ENCODE measurements around the gene SYCP2. TPM values are rescaled to one million over a fixed set of nuclear protein-coding genes. Genes with fewer than 3 reads are reported as not detected.

The SYCP2 gene
- total and polyA plus RNA-seq, 7 donors: 0.29 to 1.1 (median 0.49) TPM

DNA sequence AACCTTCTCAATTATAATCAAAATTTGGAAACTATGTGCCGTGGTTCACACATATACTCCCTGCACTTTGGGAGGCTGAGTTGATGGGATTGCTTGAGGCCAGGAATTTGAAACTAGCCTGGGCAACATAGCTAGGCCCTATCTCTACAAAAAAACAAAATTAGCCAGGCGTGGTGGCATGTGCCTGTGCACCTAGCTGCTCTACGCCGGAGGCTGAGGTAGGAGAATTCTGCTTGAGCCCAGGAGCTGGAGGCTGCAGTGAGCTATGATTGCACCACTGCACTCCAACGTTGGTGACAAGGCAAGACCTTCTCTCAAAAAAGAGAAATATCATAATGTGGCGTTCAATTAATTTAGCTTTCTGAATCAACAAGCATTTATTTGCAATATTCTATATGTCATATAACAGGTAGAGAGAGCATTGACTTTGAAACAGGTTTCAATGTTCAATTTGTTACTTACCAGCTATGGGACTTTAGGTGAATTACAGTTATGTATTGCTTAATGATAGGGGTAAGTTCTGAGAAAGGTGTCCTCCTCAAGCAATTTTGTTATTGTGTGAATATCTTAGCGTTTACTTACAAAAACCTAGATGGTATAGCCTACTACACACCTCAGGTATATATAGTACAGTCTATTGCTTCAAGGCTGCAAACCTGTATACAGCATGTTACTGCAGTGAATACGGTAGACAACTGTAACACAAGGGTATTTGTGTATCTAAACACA, 2.2 kb upstream of the SYCP2 start:
- DNase-seq: no peak
- no peaks in the 10 kb centered on the region for H3K36me3 ChIP-seq (ENCODE audit: insufficient read depth in 1 of 2, low read depth in 1 of 2)
- H3K27ac ChIP-seq: peak overlapping the region; percentile 96
- WGBS, 3 donors: 89 to 92% (median 90%) methylated on average over 8 of the region's 8 CpGs
- no peaks in the 10 kb centered on the region for H3K9me3 ChIP-seq
- H3K27me3 ChIP-seq (ENCODE audit: insufficient read depth in 3 of 3, low read length in 2 of 3): no peaks in the 10 kb centered on the region
- TF ChIP-seq, protein P1, sequence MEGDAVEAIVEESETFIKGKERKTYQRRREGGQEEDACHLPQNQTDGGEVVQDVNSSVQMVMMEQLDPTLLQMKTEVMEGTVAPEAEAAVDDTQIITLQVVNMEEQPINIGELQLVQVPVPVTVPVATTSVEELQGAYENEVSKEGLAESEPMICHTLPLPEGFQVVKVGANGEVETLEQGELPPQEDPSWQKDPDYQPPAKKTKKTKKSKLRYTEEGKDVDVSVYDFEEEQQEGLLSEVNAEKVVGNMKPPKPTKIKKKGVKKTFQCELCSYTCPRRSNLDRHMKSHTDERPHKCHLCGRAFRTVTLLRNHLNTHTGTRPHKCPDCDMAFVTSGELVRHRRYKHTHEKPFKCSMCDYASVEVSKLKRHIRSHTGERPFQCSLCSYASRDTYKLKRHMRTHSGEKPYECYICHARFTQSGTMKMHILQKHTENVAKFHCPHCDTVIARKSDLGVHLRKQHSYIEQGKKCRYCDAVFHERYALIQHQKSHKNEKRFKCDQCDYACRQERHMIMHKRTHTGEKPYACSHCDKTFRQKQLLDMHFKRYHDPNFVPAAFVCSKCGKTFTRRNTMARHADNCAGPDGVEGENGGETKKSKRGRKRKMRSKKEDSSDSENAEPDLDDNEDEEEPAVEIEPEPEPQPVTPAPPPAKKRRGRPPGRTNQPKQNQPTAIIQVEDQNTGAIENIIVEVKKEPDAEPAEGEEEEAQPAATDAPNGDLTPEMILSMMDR (IDR thresholded peaks at IDR 0.05): no peak
- ATAC-seq: no peak
- intact Hi-C loops (cut with DNase I): loop anchor here in 1 of 2 donors (5.0 kb wide), 1 partner anchor 122 kb away; no protein-coding TSS in a partner anchor
- H3K4me1 ChIP-seq: peaks cover 33% of the 10 kb centered on the region
- H3K4me3 ChIP-seq: no peak overlapping the region

DNA sequence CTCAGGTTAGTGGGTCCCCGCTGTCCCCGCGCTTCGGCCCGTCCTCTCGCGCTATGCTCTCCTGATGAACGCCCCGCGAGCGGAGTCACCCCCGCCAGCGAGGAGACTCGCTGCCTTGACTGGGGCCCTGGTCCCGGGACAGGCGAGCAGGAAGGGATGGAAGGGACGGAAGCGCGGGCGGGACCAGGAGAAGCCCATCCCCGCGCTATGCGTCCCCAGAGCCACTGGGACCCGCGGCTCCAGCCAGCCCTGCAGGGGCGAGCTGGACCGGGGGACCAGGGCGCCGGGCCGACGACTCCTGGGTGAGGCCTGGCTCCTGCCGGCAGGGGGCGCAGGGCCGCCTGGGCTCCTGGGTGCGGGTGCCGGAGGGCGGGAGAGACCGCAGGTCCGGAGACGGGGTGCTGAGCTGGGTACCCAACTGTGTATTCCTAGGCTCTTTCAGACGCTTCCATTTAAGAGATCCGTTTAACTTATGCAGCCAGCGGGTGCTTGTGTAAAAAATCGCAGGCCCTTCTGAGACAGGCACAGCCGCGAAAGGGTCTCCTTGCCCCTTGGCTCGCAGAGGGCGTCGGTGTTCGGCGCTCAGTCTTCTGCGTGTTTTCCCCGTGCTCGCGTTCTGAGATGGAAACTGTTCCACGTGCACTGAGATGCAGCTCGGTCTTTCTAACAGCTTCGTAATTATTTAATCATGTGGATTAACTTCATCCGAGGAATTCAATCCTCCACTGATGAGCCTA, 580 bp upstream of the SYCP2 start:
- Histone ChIP-seq H3K27ac (peak overlapping the region; percentile 70), H3K36me3 (ENCODE audit: insufficient read depth in 1 of 2, low read depth in 1 of 2) (no peaks in the 10 kb centered on the region), H3K4me1 (peaks cover 30% of the 10 kb centered on the region), H3K4me3 (peak overlapping the region; percentile 90), H3K27me3 (ENCODE audit: insufficient read depth in 3 of 3, low read length in 2 of 3) (no peaks in the 10 kb centered on the region), H3K9me3 (no peaks in the 10 kb centered on the region)
- TF ChIP-seq, protein P1 (IDR thresholded peaks at IDR 0.05): peak; percentile 96
- WGBS, 3 donors: 2 to 3% (median 2%) methylated on average over 58 to 59 of the region's 59 CpGs
- ATAC-seq (peak; percentile 80 to 87 (median 83)), DNase-seq (peak; percentile 84 to 89)
- intact Hi-C loops (cut with DNase I): no loop called here

DNA sequence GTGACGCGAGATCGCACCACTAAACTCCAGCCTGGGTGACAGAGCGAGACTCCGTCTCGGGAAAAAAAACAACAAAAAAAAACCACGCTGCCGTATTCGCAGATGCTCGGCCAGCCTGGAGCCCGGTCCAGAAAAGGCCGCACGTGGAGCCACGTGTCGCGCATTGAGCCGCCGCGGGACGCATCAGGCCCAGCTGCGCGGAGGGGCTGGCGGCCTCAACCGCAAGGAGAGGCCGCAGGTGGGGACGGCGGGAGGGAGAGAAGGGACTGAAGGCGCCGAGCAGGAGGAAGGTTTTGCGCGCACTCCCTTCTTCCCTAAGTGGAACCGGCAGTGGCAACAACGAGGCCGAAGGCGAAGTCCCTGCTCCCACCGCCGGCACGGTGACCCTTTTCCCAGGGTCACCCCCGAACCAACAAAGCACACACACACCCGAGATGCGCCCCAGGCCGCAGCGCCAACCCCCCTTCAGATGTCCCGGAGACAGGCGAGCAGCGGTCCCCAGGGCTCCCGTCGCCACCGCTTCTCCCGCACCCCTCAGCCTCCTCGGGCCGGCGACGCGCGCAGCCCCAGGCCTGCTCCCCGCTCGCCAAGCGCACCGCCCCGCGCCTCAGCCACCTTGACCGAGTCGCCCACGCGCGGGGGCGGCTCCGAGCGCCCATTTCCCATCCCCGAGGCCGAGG, 681 bp downstream of the SYCP2 start:
- peaks cover 22% of the 10 kb centered on the region for H3K4me1 ChIP-seq
- DNase-seq (peak in 1 of 2 donors; percentile 17), ATAC-seq (no peak)
- 86 to 92% (median 90%) methylated on average over 59 to 72 of the region's 72 CpGs for WGBS, 3 donors
- no peaks in the 10 kb centered on the region for H3K9me3 ChIP-seq
- H3K36me3 ChIP-seq (ENCODE audit: insufficient read depth in 1 of 2, low read depth in 1 of 2): no peaks in the 10 kb centered on the region
- H3K4me3 ChIP-seq: peak overlapping the region; percentile 90
- intact Hi-C loops (cut with DNase I): no loop called here
- H3K27ac ChIP-seq: no peak overlapping the region
- TF ChIP-seq, protein P1 (IDR thresholded peaks at IDR 0.05): no peak
- H3K27me3 ChIP-seq (ENCODE audit: insufficient read depth in 3 of 3, low read length in 2 of 3): no peaks in the 10 kb centered on the region

DNA sequence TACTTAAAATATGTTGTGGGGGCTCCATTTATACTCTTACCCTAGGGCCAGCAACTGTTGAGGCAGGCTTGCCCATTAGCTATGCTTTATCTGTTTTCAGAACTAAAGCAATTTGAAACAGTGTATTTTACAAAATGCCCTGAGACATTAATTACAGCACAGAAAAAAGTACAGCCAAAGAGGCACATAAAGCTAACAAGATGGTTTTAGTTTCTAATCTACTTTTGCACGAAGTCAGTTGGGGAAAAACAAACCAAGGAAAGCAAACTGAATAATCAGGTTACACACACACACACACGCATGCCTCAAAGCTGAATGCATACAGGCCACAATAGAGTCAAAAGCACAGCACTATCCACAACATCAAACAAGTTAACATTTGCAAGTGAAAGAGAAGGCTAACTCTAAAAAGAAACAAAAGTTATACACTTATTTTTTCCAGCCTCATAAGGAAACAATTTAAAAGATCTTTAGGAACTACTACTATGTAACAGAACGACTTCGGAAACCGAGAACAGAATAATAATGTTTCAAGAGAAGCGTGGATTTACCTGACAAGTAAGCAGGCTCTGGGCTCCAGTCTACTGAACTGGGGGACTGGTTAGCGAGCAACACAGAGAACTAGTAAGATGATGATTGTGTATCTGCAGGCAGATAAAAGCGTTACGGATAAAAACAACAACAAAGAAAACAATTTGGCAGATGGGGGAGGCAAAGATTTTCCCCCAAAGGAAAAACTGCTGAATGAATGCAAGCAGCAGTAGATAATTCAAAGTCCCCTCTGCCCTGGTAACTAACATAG, 1.7 kb downstream of the SYCP2 start:
- WGBS, 3 donors: 88 to 89% (median 88%) methylated on average over 9 of the region's 9 CpGs
- Histone ChIP-seq H3K27ac (no peak overlapping the region), H3K4me3 (no peak overlapping the region), H3K36me3 (ENCODE audit: insufficient read depth in 1 of 2, low read depth in 1 of 2) (no peaks in the 10 kb centered on the region), H3K27me3 (ENCODE audit: insufficient read depth in 3 of 3, low read length in 2 of 3) (no peaks in the 10 kb centered on the region), H3K4me1 (peaks cover 12% of the 10 kb centered on the region), H3K9me3 (no peaks in the 10 kb centered on the region)
- DNase-seq (no peak), ATAC-seq (no peak)
- intact Hi-C loops (cut with DNase I): no loop called here
- TF ChIP-seq, protein P1 (IDR thresholded peaks at IDR 0.05): no peak
